ENCODE results near the gene RASSF1.
A peak's percentile ranks its signal among the peaks of the same experiment; 100 is the strongest.

RASSF1 gene

GRCh38 chr3:50353245-50354004 lies 12.8 kb upstream of the RASSF1 start:
- no peak for DNase-seq (ENCODE audit: extremely low spot score)
- ChIA-PET POLR2A (interaction anchor here (1.0 to 8.2 kb wide), 6 partner anchors 12 to 215 kb away, joined by 3 to 119 read pairs (median 4); partner anchors contain the start of genes HEMK1 and TUSC2), CTCF (interaction anchor here (0.6 to 1.1 kb wide), 3 partner anchors 9 to 23 kb away, joined by 3 read pairs; no protein-coding TSS in a partner anchor)
- no peak for TF ChIP-seq NFRKB (IDR thresholded peaks at IDR 0.05)
- no peak for TF ChIP-seq FOXM1 (IDR thresholded peaks at IDR 0.05; ENCODE audit: borderline replicate concordance)
- TF ChIP-seq CTBP1 (IDR thresholded peaks at IDR 0.05; ENCODE audit: borderline replicate concordance) = no peak
- no peak for TF ChIP-seq PKNOX1 (IDR thresholded peaks at IDR 0.05)
- TF ChIP-seq ZNF384 (IDR thresholded peaks at IDR 0.05) = no peak
- TF ChIP-seq ARNT (IDR thresholded peaks at IDR 0.05) = no peak
- no peak for TF ChIP-seq FOXK2 (IDR thresholded peaks at IDR 0.05)
- no peak for TF ChIP-seq TARDBP (IDR thresholded peaks at IDR 0.05)
- no peak for TF ChIP-seq SUZ12 (IDR thresholded peaks at IDR 0.05)

GRCh38 chr3:50352781-50353180 lies 12.1 kb upstream of the RASSF1 start:
- ChIA-PET POLR2A (interaction anchor here (1.0 to 8.2 kb wide), 5 partner anchors 12 to 216 kb away, joined by 3 to 119 read pairs (median 5); partner anchors contain the start of genes HEMK1 and TUSC2), CTCF (interaction anchor here (1.1 kb wide), 1 partner anchor 10 kb away, joined by 3 read pairs; no protein-coding TSS in a partner anchor)
- peak; percentile 19 for DNase-seq (ENCODE audit: extremely low spot score)
- TF ChIP-seq NFRKB (IDR thresholded peaks at IDR 0.05) = no peak
- no peak for TF ChIP-seq ELF4 (IDR thresholded peaks at IDR 0.05)
- no peak for TF ChIP-seq CTBP1 (IDR thresholded peaks at IDR 0.05; ENCODE audit: borderline replicate concordance)
- TF ChIP-seq FOXA1 (IDR thresholded peaks at IDR 0.05) = no peak
- TF ChIP-seq ARNT (IDR thresholded peaks at IDR 0.05) = no peak
- TF ChIP-seq FOXM1 (IDR thresholded peaks at IDR 0.05; ENCODE audit: borderline replicate concordance) = no peak
- TF ChIP-seq SP1 (IDR thresholded peaks at IDR 0.05) = no peak
- TF ChIP-seq SUZ12 (IDR thresholded peaks at IDR 0.05) = no peak
- no peak for TF ChIP-seq FOXK2 (IDR thresholded peaks at IDR 0.05)
- no peak for TF ChIP-seq HDGF (IDR thresholded peaks at IDR 0.05; ENCODE audit: borderline replicate concordance)

- CTCF ChIA-PET = interaction anchor here (1.3 kb wide), 1 partner anchor 192 kb away, joined by 4 read pairs; no protein-coding TSS in a partner anchor
- TF ChIP-seq NFRKB (IDR thresholded peaks at IDR 0.05) (no peak), BHLHE40 (IDR thresholded peaks at IDR 0.05; ENCODE audit: borderline replicate concordance) (no peak), PKNOX1 (IDR thresholded peaks at IDR 0.05) (no peak), CTBP1 (IDR thresholded peaks at IDR 0.05; ENCODE audit: borderline replicate concordance) (no peak), SUZ12 (IDR thresholded peaks at IDR 0.05) (no peak), SP1 (IDR thresholded peaks at IDR 0.05) (no peak), ARNT (IDR thresholded peaks at IDR 0.05) (no peak), FOXK2 (IDR thresholded peaks at IDR 0.05) (no peak), L3MBTL2 (conservative IDR thresholded peaks at IDR 0.05) (no peak), HDGF (IDR thresholded peaks at IDR 0.05; ENCODE audit: borderline replicate concordance) (no peak), FOXM1 (IDR thresholded peaks at IDR 0.05; ENCODE audit: borderline replicate concordance) (no peak), FOXA1 (IDR thresholded peaks at IDR 0.05) (no peak), ZNF384 (IDR thresholded peaks at IDR 0.05) (no peak)
- no peak for DNase-seq (ENCODE audit: extremely low spot score)
- POLR2A ChIA-PET = interaction anchor here (1.1 to 8.2 kb wide), 7 partner anchors 8 to 218 kb away, joined by 4 to 119 read pairs (median 9); partner anchors contain the start of genes HEMK1, TMEM115 and TUSC2
These were observed 10.7 kb upstream of the RASSF1 start for GRCh38 chr3:50351323-50351697.

- ChIA-PET CTCF (interaction anchor here (1.3 to 1.4 kb wide), 2 partner anchors 14 to 192 kb away, joined by 4 read pairs; no protein-coding TSS in a partner anchor), POLR2A (interaction anchor here (0.7 to 8.2 kb wide), 15 partner anchors 9 to 261 kb away, joined by 3 to 119 read pairs (median 4); partner anchors contain the start of genes CISH, HEMK1, SLC38A3 and TMEM115)
- TF ChIP-seq CTBP1 (IDR thresholded peaks at IDR 0.05; ENCODE audit: borderline replicate concordance) (no peak), ELF4 (IDR thresholded peaks at IDR 0.05) (peak; percentile 99), NFRKB (IDR thresholded peaks at IDR 0.05) (no peak), L3MBTL2 (conservative IDR thresholded peaks at IDR 0.05) (peak; percentile 99), SP1 (IDR thresholded peaks at IDR 0.05) (no peak), FOXK2 (IDR thresholded peaks at IDR 0.05) (no peak), BHLHE40 (IDR thresholded peaks at IDR 0.05; ENCODE audit: borderline replicate concordance) (no peak), FOXM1 (IDR thresholded peaks at IDR 0.05; ENCODE audit: borderline replicate concordance) (no peak), SUZ12 (IDR thresholded peaks at IDR 0.05) (no peak; the same call in none of the 2 replicates), LEF1 (IDR thresholded peaks at IDR 0.05; ENCODE audit: borderline replicate concordance) (no peak), TARDBP (IDR thresholded peaks at IDR 0.05) (no peak), FOXA1 (IDR thresholded peaks at IDR 0.05) (no peak), ZNF384 (IDR thresholded peaks at IDR 0.05) (no peak), ARNT (IDR thresholded peaks at IDR 0.05) (no peak), HDGF (IDR thresholded peaks at IDR 0.05; ENCODE audit: borderline replicate concordance) (peak; percentile 86), PKNOX1 (IDR thresholded peaks at IDR 0.05) (peak; percentile 37; the same call in 1 of the 2 replicates)
- DNase-seq (ENCODE audit: extremely low spot score) = peak; percentile 96
These were observed 10.1 kb upstream of the RASSF1 start, which contains the start of the genes CYB561D2 and NPRL2 for GRCh38 chr3:50350527-50351322. TSS of gene CYB561D2 (plus strand) at chr3:50350862. CDS start at chr3:50351434, 572 bp downstream. TSS of gene NPRL2 (minus strand) at chr3:50350775. CDS start at chr3:50350652, 123 bp downstream.

DNA sequence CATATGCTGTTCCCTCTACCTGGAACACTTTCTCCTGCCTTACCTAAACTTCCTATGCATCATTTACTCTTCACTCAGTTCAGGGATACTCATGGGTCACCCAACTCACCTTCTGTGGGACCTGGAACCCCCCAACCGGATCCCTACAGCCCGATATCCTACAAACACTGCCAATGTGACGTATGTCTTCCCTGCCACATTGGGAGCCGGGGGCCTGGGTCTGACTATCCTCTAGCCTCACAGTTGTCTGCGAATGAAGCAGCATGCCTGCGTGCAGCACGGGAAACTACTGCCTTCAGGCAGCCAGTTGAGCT lies 9.5 kb upstream of the RASSF1 start:
- POLR2A ChIA-PET = interaction anchor here (0.7 to 8.2 kb wide), 14 partner anchors 9 to 262 kb away, joined by 3 to 119 read pairs (median 4); partner anchors contain the start of genes CISH, HEMK1, SLC38A3 and TMEM115
- CTCF ChIA-PET = interaction anchor here (1.3 to 1.4 kb wide), 2 partner anchors 13 to 193 kb away, joined by 4 read pairs; no protein-coding TSS in a partner anchor
- TF ChIP-seq SUZ12 (IDR thresholded peaks at IDR 0.05) (no peak), SP1 (IDR thresholded peaks at IDR 0.05) (no peak), ELF4 (IDR thresholded peaks at IDR 0.05) (no peak), FOXK2 (IDR thresholded peaks at IDR 0.05) (no peak), HDGF (IDR thresholded peaks at IDR 0.05; ENCODE audit: borderline replicate concordance) (no peak), ARNT (IDR thresholded peaks at IDR 0.05) (no peak), BHLHE40 (IDR thresholded peaks at IDR 0.05; ENCODE audit: borderline replicate concordance) (no peak), FOXA1 (IDR thresholded peaks at IDR 0.05) (no peak), CTBP1 (IDR thresholded peaks at IDR 0.05; ENCODE audit: borderline replicate concordance) (no peak), PKNOX1 (IDR thresholded peaks at IDR 0.05) (no peak), L3MBTL2 (conservative IDR thresholded peaks at IDR 0.05) (no peak), FOXM1 (IDR thresholded peaks at IDR 0.05; ENCODE audit: borderline replicate concordance) (no peak), ZNF384 (IDR thresholded peaks at IDR 0.05) (no peak), NFRKB (IDR thresholded peaks at IDR 0.05) (no peak), TARDBP (IDR thresholded peaks at IDR 0.05) (no peak), LEF1 (IDR thresholded peaks at IDR 0.05; ENCODE audit: borderline replicate concordance) (no peak)
- DNase-seq (ENCODE audit: extremely low spot score) = no peak

Measured in HEK293T (cell line).